Kidney glomerular epithelial cell (primary cell): ENCODE results near the gene CSTA.

Source experiments
- DNase-seq: peaks from one replicate; lab custom pipeline; 2025; lab: John Stamatoyannopoulos, UW

CSTA gene

GRCh38 chr3:122322095-122323075, 2.7 kb upstream of the CSTA start:
- DNase-seq: no peak

- no peak for DNase-seq
Measured at GRCh38 chr3:122325769-122326168, 721 bp downstream of the CSTA start.

- no peak for DNase-seq
Measured at GRCh38 chr3:122331886-122332285, 6.8 kb downstream of the CSTA start.

GRCh38 chr3:122332551-122332950, 7.5 kb downstream of the CSTA start:
- DNase-seq: no peak

- DNase-seq: no peak
Measured at GRCh38 chr3:122342803-122343202, 17.8 kb downstream of the CSTA start.

GRCh38 chr3:122343654-122344053, 18.6 kb downstream of the CSTA start:
- DNase-seq: no peak

- no peak for DNase-seq
Measured at GRCh38 chr3:122349171-122349570, 24.1 kb downstream of the CSTA start.

- peak; percentile 10 for DNase-seq
Measured at GRCh38 chr3:122350814-122351418, 25.9 kb downstream of the CSTA start.

- DNase-seq: no peak
Measured at GRCh38 chr3:122351612-122352011, 26.6 kb downstream of the CSTA start.

GRCh38 chr3:122353215-122353614, 28.2 kb downstream of the CSTA start:
- DNase-seq: no peak

- no peak for DNase-seq
Measured at GRCh38 chr3:122353893-122354401, 28.9 kb downstream of the CSTA start.

GRCh38 chr3:122355612-122356011, 30.6 kb downstream of the CSTA start:
- DNase-seq: no peak

- peak; percentile 20 for DNase-seq
Measured at GRCh38 chr3:122356402-122356801, 31.4 kb downstream of the CSTA start.

- no peak for DNase-seq
Measured at GRCh38 chr3:122357828-122358702, 33.0 kb downstream of the CSTA start.

- DNase-seq: no peak
Measured at GRCh38 chr3:122358703-122359032, 33.6 kb downstream of the CSTA start.

- no peak for DNase-seq
Measured at GRCh38 chr3:122362026-122362425, 37.0 kb downstream of the CSTA start.

GRCh38 chr3:122364490-122364889, 39.4 kb downstream of the CSTA start:
- no peak for DNase-seq

GRCh38 chr3:122365073-122365472, 40.0 kb downstream of the CSTA start:
- no peak for DNase-seq

GRCh38 chr3:122365582-122366378, 40.7 kb downstream of the CSTA start:
- peak; percentile 15 for DNase-seq

- DNase-seq: no peak
Measured at GRCh38 chr3:122366379-122366749, 41.3 kb downstream of the CSTA start.

- DNase-seq: no peak
Measured at GRCh38 chr3:122374034-122374433, 49.0 kb downstream of the CSTA start.
